Activated CD4-positive, alpha-beta T cell treated with anti-CD3 and anti-CD28 coated beads, Interleukin-2, amount 50 U/mL, for 48 hours (primary cell): ENCODE data around the gene DNMT3L.
"Not testable (repeated sequence)": the region's sequence is repeated elsewhere in the genome, so short reads cannot be mapped to it uniquely, and the experiment has no call there.

Source experiments
- DNase-seq, 2 experiments: peaks; one replicate each; pipeline ENCODE4 v3.0.0-alpha.2; 2020

Gene DNMT3L

GRCh38 chr21:44241281-44241680 lies 20.4 kb downstream of the DNMT3L start:
- DNase-seq, result not testable (repeated sequence)

- DNase-seq, result not testable (repeated sequence)
Observed at GRCh38 chr21:44240842-44241241, 20.9 kb downstream of the DNMT3L start, which contains the start of gene ICOSLG. Gene ICOSLG (minus strand): TSS chr21:44240943. CDS start chr21:44240817, 126 bp downstream.

- not testable (repeated sequence) for DNase-seq
Observed at GRCh38 chr21:44240353-44240752, 21.3 kb downstream of the DNMT3L start.

- DNase-seq, result not testable (repeated sequence)
Observed at GRCh38 chr21:44229561-44229960, 32.1 kb downstream of the DNMT3L start.

GRCh38 chr21:44228109-44228508 lies 33.6 kb downstream of the DNMT3L start:
- DNase-seq, result not testable (repeated sequence)

GRCh38 chr21:44227614-44228013 lies 34.1 kb downstream of the DNMT3L start:
- not testable (repeated sequence) for DNase-seq

GRCh38 chr21:44225605-44226004 lies 36.1 kb downstream of the DNMT3L start:
- DNase-seq, result not testable (repeated sequence)

GRCh38 chr21:44223334-44223733 lies 38.4 kb downstream of the DNMT3L start:
- not testable (repeated sequence) for DNase-seq

GRCh38 chr21:44220674-44221073 lies 41.0 kb downstream of the DNMT3L start:
- not testable (repeated sequence) for DNase-seq

GRCh38 chr21:44218461-44218860 lies 43.2 kb downstream of the DNMT3L start:
- not testable (repeated sequence) for DNase-seq

GRCh38 chr21:44211978-44212377 lies 49.7 kb downstream of the DNMT3L start:
- DNase-seq, result not testable (repeated sequence)

GRCh38 chr21:44211574-44211973 lies 50.1 kb downstream of the DNMT3L start:
- not testable (repeated sequence) for DNase-seq

- not testable (repeated sequence) for DNase-seq
Observed at GRCh38 chr21:44207860-44208646, 53.6 kb downstream of the DNMT3L start.

- DNase-seq, result not testable (repeated sequence)
Observed at GRCh38 chr21:44206698-44207676, 54.7 kb downstream of the DNMT3L start.

- not testable (repeated sequence) for DNase-seq
Observed at GRCh38 chr21:44206187-44206586, 55.5 kb downstream of the DNMT3L start.

GRCh38 chr21:44202590-44203299 lies 59.0 kb downstream of the DNMT3L start:
- DNase-seq, result not testable (repeated sequence)

- DNase-seq, result not testable (repeated sequence)
Observed at GRCh38 chr21:44199997-44200396, 61.7 kb downstream of the DNMT3L start.

- no peak for DNase-seq
Observed at GRCh38 chr21:44199448-44199847, 62.2 kb downstream of the DNMT3L start.

GRCh38 chr21:44197156-44197516 lies 64.6 kb downstream of the DNMT3L start:
- DNase-seq, result not testable (repeated sequence)
